Testis (tissue), 3 donors: ENCODE measurements around the gene UBL4A. TPM values are rescaled to one million over a fixed set of nuclear protein-coding genes. Genes with fewer than 3 reads are reported as not detected.
A peak's percentile ranks its signal among the peaks of the same experiment; 100 is the strongest.

ENCODE experiments used
- DNase-seq: peaks from one replicate; pipeline ENCODE4 v3.0.0-alpha.2; 2019
- H3K27ac ChIP-seq, 2 donors: fragments of 200-600 bp; sonication (generic); one replicate each; pipeline ENCODE4 v1.5.1; 2019
- H3K27me3 ChIP-seq: fragments of 200-600 bp; sonication (generic); one replicate; pipeline ENCODE4 v1.5.1; 2019
- H3K36me3 ChIP-seq: fragments of 200-600 bp; sonication (generic); one replicate; pipeline ENCODE4 v1.5.1; 2017; ENCODE audit warnings: low read depth; ENCODE audit errors: missing control alignments
- H3K4me1 ChIP-seq: fragments of 200-600 bp; sonication (generic); one replicate; pipeline ENCODE4 v1.5.1; 2019
- H3K4me3 ChIP-seq, 2 donors: fragments of 200-600 bp; sonication (generic); one replicate each; pipeline ENCODE4 v1.5.1; 2017 to 2019
- H3K9me3 ChIP-seq: fragments of 200-600 bp; sonication (generic); one replicate; pipeline ENCODE4 v1.5.1; 2017
- CTCF ChIP-seq, 3 experiments: fragments of 450-650 bp in 2 of 3; fragments of 200-600 bp in 1 of 3; sonication (generic) in 1 of 3; IDR thresholded peaks; one replicate each; pipeline ENCODE4 v1.5.1; 2016 to 2019; ENCODE audit warnings: antibody characterized with exemption in 3 of 3, mild to moderate bottlenecking in 2 of 3, moderate library complexity in 1 of 3
- POLR2A ChIP-seq: fragments of 450-650 bp; IDR thresholded peaks from one replicate; pipeline ENCODE4 v1.6.1; 2017; ENCODE audit warnings: antibody characterized with exemption, mild to moderate bottlenecking, moderate library complexity
- WGBS, 2 donors: methylation state at CpG; one replicate each; pipeline ENCODE4 v1.1.5; 2018; 5-methylcytosine and 5-hydroxymethylcytosine counted together
- intact Hi-C: fragments of 100-400 bp; cut with DNase I; formaldehyde crosslinking; loops from one replicate; pipeline ENCODE4 v1.15.1; 2023; ENCODE audit warnings: low total_unique reads
- polyA plus RNA-seq: library from polyadenylated mRNA; stranded (reverse); fragments of 350-450 nt; fragmentation: Illumina TruSeq; extraction: RNeasy Lipid Tissue Mini Kit (QIAGEN cat#74804); gene quantifications from one replicate; pipeline ENCODE4 v1.2.3, GENCODE V29; 2014; ENCODE audit warnings: low read depth, low replicate concordance; ENCODE audit not compliant: insufficient read depth
- total RNA-seq, 2 donors: library from RNA; depleted of rRNA; stranded (reverse); fragments of >200 nt; gene quantifications; one replicate each; pipeline ENCODE4 v1.2.3, GENCODE V29; 2016

Gene UBL4A
- total and polyA plus RNA-seq, 3 donors from 2014 or later = 13.3 to 18.9 (median 16.8) TPM

DNA sequence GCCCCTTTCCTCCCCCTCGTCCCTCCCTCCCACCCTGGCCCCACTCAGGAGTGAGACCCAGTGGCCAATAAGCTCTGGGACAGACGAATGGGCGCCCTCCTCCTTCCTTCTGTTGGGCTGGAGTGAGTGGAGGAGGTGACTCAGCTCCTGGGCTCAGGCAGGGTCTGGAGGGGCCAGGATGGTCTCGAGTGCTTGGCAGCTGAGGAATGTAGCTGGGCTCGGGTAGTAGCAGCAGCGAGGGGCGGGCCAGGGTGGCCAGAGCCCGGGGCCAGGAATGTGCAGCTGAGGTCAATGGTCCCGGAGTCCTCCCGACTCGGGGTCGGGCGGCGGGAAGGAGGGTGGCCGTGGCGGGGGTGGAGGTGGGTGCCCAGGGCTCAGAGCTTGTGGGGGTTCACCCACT, 45.2 kb upstream of the UBL4A start:
- Histone ChIP-seq H3K4me1 (no peaks in the 10 kb centered on the region), H3K9me3 (no peaks in the 10 kb centered on the region), H3K27ac (no peak overlapping the region), H3K4me3 (no peak overlapping the region), H3K27me3 (no peaks in the 10 kb centered on the region), H3K36me3 (no peaks in the 10 kb centered on the region)
- intact Hi-C loops = no loop called here
- 83% methylated on average over 2 of the region's 16 CpGs; no CpG with 5 or more reads in 1 of the 2 donors for WGBS, 2 donors
- no peak for TF ChIP-seq CTCF (IDR thresholded peaks at IDR 0.05)
- TF ChIP-seq POLR2A = no peak
- DNase-seq = no peak

GRCh38 chrX:154530286-154530685, 43.9 kb upstream of the UBL4A start:
- Histone ChIP-seq H3K27me3 (no peaks in the 10 kb centered on the region), H3K9me3 (no peaks in the 10 kb centered on the region), H3K4me1 (no peaks in the 10 kb centered on the region), H3K36me3 (no peaks in the 10 kb centered on the region), H3K4me3 (no peak overlapping the region), H3K27ac (no peak overlapping the region)
- 89 to 96% methylated on average over 4 to 11 of the region's 11 CpGs for WGBS, 2 donors
- TF ChIP-seq POLR2A (no peak), CTCF (IDR thresholded peaks at IDR 0.05) (no peak)
- intact Hi-C loops = no loop called here
- no peak for DNase-seq

GRCh38 chrX:154529206-154529612, 42.8 kb upstream of the UBL4A start:
- Histone ChIP-seq H3K27ac (no peak overlapping the region), H3K36me3 (no peaks in the 10 kb centered on the region), H3K4me1 (no peaks in the 10 kb centered on the region), H3K9me3 (no peaks in the 10 kb centered on the region), H3K27me3 (no peaks in the 10 kb centered on the region), H3K4me3 (no peak overlapping the region)
- intact Hi-C loops = no loop called here
- TF ChIP-seq POLR2A (no peak), CTCF (IDR thresholded peaks at IDR 0.05) (no peak)
- WGBS, 2 donors = 61 to 70% methylated on average over 3 to 6 of the region's 6 CpGs
- peak; percentile 38 for DNase-seq

DNA sequence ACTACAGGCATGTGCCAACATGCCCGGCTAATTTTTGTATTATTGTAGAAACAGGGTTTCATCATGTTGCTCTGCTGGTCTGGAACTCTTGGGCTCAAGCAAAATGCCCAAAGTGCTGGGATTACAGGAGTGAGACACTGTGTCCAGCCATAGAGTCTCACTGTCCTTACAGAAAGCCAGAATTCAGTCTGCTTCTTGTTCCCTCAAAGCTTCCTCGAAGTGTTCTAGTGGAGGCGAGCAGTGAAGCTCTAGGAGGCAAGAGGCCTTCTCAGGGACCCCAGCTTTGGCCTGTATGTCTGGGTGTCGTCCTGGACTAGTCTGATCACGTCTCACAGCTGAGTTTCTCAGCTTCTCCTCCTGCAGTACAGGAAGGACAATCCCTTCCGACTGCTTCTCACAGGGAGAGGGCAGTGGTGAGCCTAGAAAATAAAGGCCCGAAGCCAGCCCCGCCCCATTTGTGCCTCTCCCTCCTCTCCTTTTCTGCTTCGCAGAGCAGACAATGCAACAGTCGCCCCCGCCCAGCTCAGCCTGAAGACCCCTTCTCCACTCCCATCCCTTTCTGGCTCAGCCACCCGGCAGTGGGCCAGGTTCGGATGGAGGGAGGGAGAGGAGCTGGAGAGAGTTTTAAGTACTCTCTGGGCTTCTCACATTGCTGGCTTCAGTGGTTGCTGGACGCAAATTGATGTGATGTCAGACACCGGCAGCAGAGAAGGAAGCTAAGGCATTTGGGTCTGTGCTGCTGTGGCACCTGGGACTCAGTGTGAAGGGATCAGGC, 40.7 kb upstream of the UBL4A start:
- Histone ChIP-seq H3K27me3 (no peaks in the 10 kb centered on the region), H3K27ac (peak overlapping the region in 1 of 2 donors; percentile 78), H3K4me1 (no peaks in the 10 kb centered on the region), H3K9me3 (no peaks in the 10 kb centered on the region), H3K4me3 (no peak overlapping the region), H3K36me3 (no peaks in the 10 kb centered on the region)
- intact Hi-C loops = no loop called here
- TF ChIP-seq POLR2A (no peak), CTCF (IDR thresholded peaks at IDR 0.05) (peak in 2 of 3 experiments; percentile 17 to 26)
- DNase-seq = peak; percentile 86
- 20 to 23% methylated on average over 10 to 15 of the region's 15 CpGs for WGBS, 2 donors
